Measurements from ENCODE around the gene NFILZ.

GRCh38 chr19:8659905-8660304 lies 29.5 kb downstream of the NFILZ start:
- no peak for TF ChIP-seq POLR2AphosphoS5 (IDR thresholded peaks at IDR 0.05; ENCODE audit: low read depth, low read length)
- no peak for TF ChIP-seq REST (IDR thresholded peaks at IDR 0.05; ENCODE audit: insufficient read depth in 1 of 2, low read depth in 2 of 2, low read length in 2 of 2)
- no peak for TF ChIP-seq TAF1 (IDR thresholded peaks at IDR 0.05; ENCODE audit: borderline replicate concordance, insufficient read depth, low read length)
- TF ChIP-seq SIN3A (IDR thresholded peaks at IDR 0.05; ENCODE audit: borderline replicate concordance, insufficient read depth, low read length): no peak
- no peak for TF ChIP-seq FOXP2 (optimal IDR thresholded peaks at IDR 0.05; ENCODE audit: borderline replicate concordance, extremely low read depth, extremely low read length, insufficient read depth)
